ENCODE results near the gene CHIT1. TPM values are rescaled to one million over a fixed set of nuclear protein-coding genes. Genes with fewer than 3 reads are reported as not detected.

Gene CHIT1
- total and polyA plus RNA-seq, 7 donors: 0.04 to 0.27 (median 0.09) TPM; not detected in 3

- Histone ChIP-seq H3K4me1 (peaks cover 52% of the 10 kb centered on the region), H3K27me3 (ENCODE audit: insufficient read depth in 3 of 3, low read length in 2 of 3) (no peaks in the 10 kb centered on the region), H3K9me3 (no peaks in the 10 kb centered on the region), H3K27ac (peak overlapping the region; percentile 89), H3K4me3 (peak overlapping the region; percentile 10), H3K36me3 (ENCODE audit: insufficient read depth in 1 of 2, low read depth in 1 of 2) (peaks cover 0 to 16% of the 10 kb centered on the region in 2 donors)
- intact Hi-C loops (cut with DNase I): loop anchor here (2.0 to 5.0 kb wide), 5 partner anchors 44 to 132 kb away; partner anchors contain the start of genes ADORA1 (in 1 of the 2) and MYOG (in 1 of the 2)
- WGBS, 3 donors: 23 to 52% (median 39%) methylated on average over 2 of the region's 2 CpGs
- peak in 2 of 4 donors; percentile 0 to 1 for ATAC-seq
- no peak for TF ChIP-seq CTCF (IDR thresholded peaks at IDR 0.05)
- DNase-seq: no peak
These were observed 56.4 kb downstream of the CHIT1 start for GRCh38 chr1:203173011-203173555.

- ATAC-seq (peak; percentile 65 to 86 (median 74)), DNase-seq (peak; percentile 74 to 91)
- peak; percentile 93 for TF ChIP-seq CTCF (IDR thresholded peaks at IDR 0.05)
- Histone ChIP-seq H3K4me1 (peaks cover 45% of the 10 kb centered on the region), H3K36me3 (ENCODE audit: insufficient read depth in 1 of 2, low read depth in 1 of 2) (peaks cover 0 to 16% of the 10 kb centered on the region in 2 donors), H3K4me3 (peak overlapping the region; percentile 23), H3K27ac (peak overlapping the region; percentile 89), H3K9me3 (no peaks in the 10 kb centered on the region), H3K27me3 (ENCODE audit: insufficient read depth in 3 of 3, low read length in 2 of 3) (no peaks in the 10 kb centered on the region)
- intact Hi-C loops (cut with DNase I): loop anchor here (1.0 to 5.0 kb wide), 6 partner anchors 45 to 133 kb away; partner anchors contain the start of genes ADORA1 (in 1 of the 2) and MYOG (in 1 of the 2)
- 26 to 35% (median 27%) methylated on average over 8 of the region's 8 CpGs for WGBS, 3 donors
These were observed 57.1 kb downstream of the CHIT1 start for GRCh38 chr1:203172184-203173010.

GRCh38 chr1:203171341-203172183 lies 57.9 kb downstream of the CHIT1 start:
- TF ChIP-seq CTCF (IDR thresholded peaks at IDR 0.05): no peak
- peaks cover 0 to 16% of the 10 kb centered on the region in 2 donors for H3K36me3 ChIP-seq (ENCODE audit: insufficient read depth in 1 of 2, low read depth in 1 of 2)
- ATAC-seq (no peak), DNase-seq (no peak)
- peak overlapping the region; percentile 89 for H3K27ac ChIP-seq
- H3K27me3 ChIP-seq (ENCODE audit: insufficient read depth in 3 of 3, low read length in 2 of 3): no peaks in the 10 kb centered on the region
- H3K4me3 ChIP-seq: no peak overlapping the region
- intact Hi-C loops (cut with DNase I): loop anchor here (1.0 to 5.0 kb wide), 6 partner anchors 45 to 132 kb away; partner anchors contain the start of genes ADORA1 (in 1 of the 2) and MYOG (in 1 of the 2)
- H3K4me1 ChIP-seq: peaks cover 37% of the 10 kb centered on the region
- WGBS, 3 donors: 94 to 96% (median 96%) methylated on average over 22 of the region's 22 CpGs
- no peaks in the 10 kb centered on the region for H3K9me3 ChIP-seq

GRCh38 chr1:203170625-203171330 lies 58.7 kb downstream of the CHIT1 start:
- no peak for ATAC-seq
- intact Hi-C loops (cut with DNase I): loop anchor here (5.0 kb wide), 2 partner anchors 47 to 48 kb away; no protein-coding TSS in a partner anchor
- no peak overlapping the region for H3K4me3 ChIP-seq
- H3K27me3 ChIP-seq (ENCODE audit: insufficient read depth in 3 of 3, low read length in 2 of 3): no peaks in the 10 kb centered on the region
- peaks cover 29% of the 10 kb centered on the region for H3K4me1 ChIP-seq
- peak overlapping the region; percentile 16 for H3K27ac ChIP-seq
- H3K36me3 ChIP-seq (ENCODE audit: insufficient read depth in 1 of 2, low read depth in 1 of 2): peaks cover 0 to 16% of the 10 kb centered on the region in 2 donors
- DNase-seq: no peak
- no peaks in the 10 kb centered on the region for H3K9me3 ChIP-seq
- 86 to 90% (median 88%) methylated on average over 8 of the region's 8 CpGs for WGBS, 3 donors
- TF ChIP-seq CTCF (IDR thresholded peaks at IDR 0.05): no peak
